ENCODE measurements around the gene ZDHHC11B. TPM values are rescaled to one million over a fixed set of nuclear protein-coding genes. Genes with fewer than 3 reads are reported as not detected.
"Not testable (repeated sequence)": the region's sequence is repeated elsewhere in the genome, so short reads cannot be mapped to it uniquely, and the experiment has no call there.

Gene ZDHHC11B
- total and polyA plus RNA-seq, 2 donors, result 0.71 to 2.2 TPM

- 92% methylated on average over 5 of the region's 6 CpGs for WGBS
- not testable (repeated sequence) for H3K9me3 ChIP-seq (ENCODE audit: control insufficient read depth in 2 of 2, insufficient read depth in 1 of 2, low read length in 1 of 2); DNase-seq (ENCODE audit: low read depth in 6 of 9, low spot score in 9 of 9); H3K4me3 ChIP-seq (ENCODE audit: low read length in 2 of 2); H3K27ac ChIP-seq (ENCODE audit: low read depth in 1 of 2, low read length in 1 of 2); H3K27me3 ChIP-seq (ENCODE audit: control insufficient read depth in 2 of 2, insufficient read depth in 1 of 2, low read length in 1 of 2); H3K36me3 ChIP-seq (ENCODE audit: control insufficient read depth in 2 of 2, insufficient read depth in 2 of 2, low read length in 1 of 2); H3K4me1 ChIP-seq (ENCODE audit: control insufficient read depth in 2 of 2, insufficient read depth in 2 of 2, low read length in 2 of 2)
Observed at GRCh38 chr5:778421-778820, 6.1 kb downstream of the ZDHHC11B start.

- H3K27me3 ChIP-seq (ENCODE audit: control insufficient read depth in 2 of 2, insufficient read depth in 1 of 2, low read length in 1 of 2), result peaks cover 0 to 2% of the 10 kb centered on the region in 2 donors
- H3K9me3 ChIP-seq (ENCODE audit: control insufficient read depth in 2 of 2, insufficient read depth in 1 of 2, low read length in 1 of 2), result no peaks in the 10 kb centered on the region
- WGBS, result 97% methylated on average over 36 of the region's 36 CpGs
- no peak overlapping the region for H3K4me3 ChIP-seq (ENCODE audit: low read length in 2 of 2)
- DNase-seq (ENCODE audit: low read depth in 6 of 9, low spot score in 9 of 9), result no peak
- no peaks in the 10 kb centered on the region for H3K4me1 ChIP-seq (ENCODE audit: control insufficient read depth in 2 of 2, insufficient read depth in 2 of 2, low read length in 2 of 2)
- no peak overlapping the region for H3K27ac ChIP-seq (ENCODE audit: low read depth in 1 of 2, low read length in 1 of 2)
- H3K36me3 ChIP-seq (ENCODE audit: control insufficient read depth in 2 of 2, insufficient read depth in 2 of 2, low read length in 1 of 2), result no peaks in the 10 kb centered on the region
Observed at GRCh38 chr5:777756-778161, 6.8 kb downstream of the ZDHHC11B start.

- WGBS, result 92% methylated on average over 42 of the region's 42 CpGs
- H3K4me1 ChIP-seq (ENCODE audit: control insufficient read depth in 2 of 2, insufficient read depth in 2 of 2, low read length in 2 of 2), result no peaks in the 10 kb centered on the region
- no peak for DNase-seq (ENCODE audit: low read depth in 6 of 9, low spot score in 9 of 9)
Observed at GRCh38 chr5:776862-777711, 7.4 kb downstream of the ZDHHC11B start.

GRCh38 chr5:775961-776861 lies 8.3 kb downstream of the ZDHHC11B start:
- no peak for DNase-seq (ENCODE audit: low read depth in 6 of 9, low spot score in 9 of 9)
- 96% methylated on average over 20 of the region's 20 CpGs for WGBS
- Histone ChIP-seq H3K9me3 (ENCODE audit: control insufficient read depth in 2 of 2, insufficient read depth in 1 of 2, low read length in 1 of 2) (no peaks in the 10 kb centered on the region), H3K4me3 (ENCODE audit: low read length in 2 of 2) (no peak overlapping the region), H3K27me3 (ENCODE audit: control insufficient read depth in 2 of 2, insufficient read depth in 1 of 2, low read length in 1 of 2) (peaks cover 0 to 2% of the 10 kb centered on the region in 2 donors), H3K4me1 (ENCODE audit: control insufficient read depth in 2 of 2, insufficient read depth in 2 of 2, low read length in 2 of 2) (no peaks in the 10 kb centered on the region), H3K36me3 (ENCODE audit: control insufficient read depth in 2 of 2, insufficient read depth in 2 of 2, low read length in 1 of 2) (no peaks in the 10 kb centered on the region), H3K27ac (ENCODE audit: low read depth in 1 of 2, low read length in 1 of 2) (no peak overlapping the region)

More at GRCh38 chr5:776862-777711, 7.4 kb downstream of the ZDHHC11B start:
- Histone ChIP-seq H3K9me3 (ENCODE audit: control insufficient read depth in 2 of 2, insufficient read depth in 1 of 2, low read length in 1 of 2) (no peaks in the 10 kb centered on the region), H3K27ac (ENCODE audit: low read depth in 1 of 2, low read length in 1 of 2) (no peak overlapping the region), H3K4me3 (ENCODE audit: low read length in 2 of 2) (no peak overlapping the region), H3K27me3 (ENCODE audit: control insufficient read depth in 2 of 2, insufficient read depth in 1 of 2, low read length in 1 of 2) (peaks cover 0 to 2% of the 10 kb centered on the region in 2 donors), H3K36me3 (ENCODE audit: control insufficient read depth in 2 of 2, insufficient read depth in 2 of 2, low read length in 1 of 2) (no peaks in the 10 kb centered on the region)

- H3K36me3 ChIP-seq (ENCODE audit: control insufficient read depth in 2 of 2, insufficient read depth in 2 of 2, low read length in 1 of 2); H3K27me3 ChIP-seq (ENCODE audit: control insufficient read depth in 2 of 2, insufficient read depth in 1 of 2, low read length in 1 of 2); H3K27ac ChIP-seq (ENCODE audit: low read depth in 1 of 2, low read length in 1 of 2); H3K9me3 ChIP-seq (ENCODE audit: control insufficient read depth in 2 of 2, insufficient read depth in 1 of 2, low read length in 1 of 2); H3K4me3 ChIP-seq (ENCODE audit: low read length in 2 of 2); DNase-seq (ENCODE audit: low read depth in 6 of 9, low spot score in 9 of 9); H3K4me1 ChIP-seq (ENCODE audit: control insufficient read depth in 2 of 2, insufficient read depth in 2 of 2, low read length in 2 of 2): not testable (repeated sequence)
- WGBS, result 92% methylated on average over 9 of the region's 9 CpGs
Observed at GRCh38 chr5:775595-775960, 9.0 kb downstream of the ZDHHC11B start.

GRCh38 chr5:774854-775505 lies 9.5 kb downstream of the ZDHHC11B start:
- H3K36me3 ChIP-seq (ENCODE audit: control insufficient read depth in 2 of 2, insufficient read depth in 2 of 2, low read length in 1 of 2); H3K9me3 ChIP-seq (ENCODE audit: control insufficient read depth in 2 of 2, insufficient read depth in 1 of 2, low read length in 1 of 2); H3K4me1 ChIP-seq (ENCODE audit: control insufficient read depth in 2 of 2, insufficient read depth in 2 of 2, low read length in 2 of 2); H3K27me3 ChIP-seq (ENCODE audit: control insufficient read depth in 2 of 2, insufficient read depth in 1 of 2, low read length in 1 of 2); DNase-seq (ENCODE audit: low read depth in 6 of 9, low spot score in 9 of 9); H3K4me3 ChIP-seq (ENCODE audit: low read length in 2 of 2); H3K27ac ChIP-seq (ENCODE audit: low read depth in 1 of 2, low read length in 1 of 2): not testable (repeated sequence)
- 92% methylated on average over 18 of the region's 18 CpGs for WGBS

GRCh38 chr5:774304-774703 lies 10.2 kb downstream of the ZDHHC11B start:
- H3K4me1 ChIP-seq (ENCODE audit: control insufficient read depth in 2 of 2, insufficient read depth in 2 of 2, low read length in 2 of 2); H3K36me3 ChIP-seq (ENCODE audit: control insufficient read depth in 2 of 2, insufficient read depth in 2 of 2, low read length in 1 of 2); H3K27ac ChIP-seq (ENCODE audit: low read depth in 1 of 2, low read length in 1 of 2); H3K9me3 ChIP-seq (ENCODE audit: control insufficient read depth in 2 of 2, insufficient read depth in 1 of 2, low read length in 1 of 2); H3K4me3 ChIP-seq (ENCODE audit: low read length in 2 of 2); DNase-seq (ENCODE audit: low read depth in 6 of 9, low spot score in 9 of 9); H3K27me3 ChIP-seq (ENCODE audit: control insufficient read depth in 2 of 2, insufficient read depth in 1 of 2, low read length in 1 of 2): not testable (repeated sequence)
- WGBS, result 86% methylated on average over 6 of the region's 6 CpGs

GRCh38 chr5:773517-774264 lies 10.8 kb downstream of the ZDHHC11B start:
- Histone ChIP-seq H3K4me3 (ENCODE audit: low read length in 2 of 2) (no peak overlapping the region), H3K4me1 (ENCODE audit: control insufficient read depth in 2 of 2, insufficient read depth in 2 of 2, low read length in 2 of 2) (no peaks in the 10 kb centered on the region), H3K36me3 (ENCODE audit: control insufficient read depth in 2 of 2, insufficient read depth in 2 of 2, low read length in 1 of 2) (no peaks in the 10 kb centered on the region), H3K27me3 (ENCODE audit: control insufficient read depth in 2 of 2, insufficient read depth in 1 of 2, low read length in 1 of 2) (peaks cover 0 to 2% of the 10 kb centered on the region in 2 donors), H3K9me3 (ENCODE audit: control insufficient read depth in 2 of 2, insufficient read depth in 1 of 2, low read length in 1 of 2) (no peaks in the 10 kb centered on the region), H3K27ac (ENCODE audit: low read depth in 1 of 2, low read length in 1 of 2) (no peak overlapping the region)
- WGBS, result 93% methylated on average over 12 of the region's 12 CpGs
- DNase-seq (ENCODE audit: low read depth in 6 of 9, low spot score in 9 of 9), result no peak
